ENCODE results near the gene MYL6. TPM values are rescaled to one million over a fixed set of nuclear protein-coding genes. Genes with fewer than 3 reads are reported as not detected.
"Not testable (repeated sequence)": the region's sequence is repeated elsewhere in the genome, so short reads cannot be mapped to it uniquely, and the experiment has no call there.

MYL6 gene
- polyA plus RNA-seq, 1 experiment = 5,957 TPM

DNA sequence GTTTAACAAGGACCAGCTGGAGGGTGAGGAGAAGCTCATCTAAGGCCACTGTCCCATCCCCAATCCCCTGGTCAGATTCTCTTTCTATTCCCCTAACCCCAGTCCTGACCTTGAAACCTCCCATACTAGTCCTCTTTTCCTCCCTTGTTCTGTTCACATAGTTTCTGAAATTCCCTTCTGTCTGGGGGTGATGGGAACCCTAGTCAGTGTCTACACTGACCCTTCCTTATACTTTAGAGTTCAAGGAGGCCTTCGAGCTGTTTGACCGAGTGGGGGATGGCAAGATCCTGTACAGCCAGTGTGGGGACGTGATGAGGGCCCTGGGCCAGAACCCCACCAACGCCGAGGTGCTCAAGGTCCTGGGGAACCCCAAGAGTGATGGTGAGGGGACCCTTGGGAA, 3.3 kb upstream of the MYL6 start:
- TF ChIP-seq, protein P1, sequence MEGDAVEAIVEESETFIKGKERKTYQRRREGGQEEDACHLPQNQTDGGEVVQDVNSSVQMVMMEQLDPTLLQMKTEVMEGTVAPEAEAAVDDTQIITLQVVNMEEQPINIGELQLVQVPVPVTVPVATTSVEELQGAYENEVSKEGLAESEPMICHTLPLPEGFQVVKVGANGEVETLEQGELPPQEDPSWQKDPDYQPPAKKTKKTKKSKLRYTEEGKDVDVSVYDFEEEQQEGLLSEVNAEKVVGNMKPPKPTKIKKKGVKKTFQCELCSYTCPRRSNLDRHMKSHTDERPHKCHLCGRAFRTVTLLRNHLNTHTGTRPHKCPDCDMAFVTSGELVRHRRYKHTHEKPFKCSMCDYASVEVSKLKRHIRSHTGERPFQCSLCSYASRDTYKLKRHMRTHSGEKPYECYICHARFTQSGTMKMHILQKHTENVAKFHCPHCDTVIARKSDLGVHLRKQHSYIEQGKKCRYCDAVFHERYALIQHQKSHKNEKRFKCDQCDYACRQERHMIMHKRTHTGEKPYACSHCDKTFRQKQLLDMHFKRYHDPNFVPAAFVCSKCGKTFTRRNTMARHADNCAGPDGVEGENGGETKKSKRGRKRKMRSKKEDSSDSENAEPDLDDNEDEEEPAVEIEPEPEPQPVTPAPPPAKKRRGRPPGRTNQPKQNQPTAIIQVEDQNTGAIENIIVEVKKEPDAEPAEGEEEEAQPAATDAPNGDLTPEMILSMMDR (IDR thresholded peaks at IDR 0.05; ENCODE audit: low read depth, low read length) = no peak
- H3K4me3 ChIP-seq (ENCODE audit: low read depth, low read length) = no peak overlapping the region
- ChIA-PET POLR2A (interaction anchor here (0.6 to 1.3 kb wide), 3 partner anchors 33 to 88 kb away, joined by 3 to 4 read pairs (median 3); no protein-coding TSS in a partner anchor), CTCF (interaction anchor here (0.9 to 1.4 kb wide), 3 partner anchors 35 to 416 kb away, joined by 3 to 8 read pairs (median 5); partner anchors contain the start of genes RNF41 and SMARCC2)
- DNase-seq (ENCODE audit: low read depth, low spot score) = no peak
- H3K27ac ChIP-seq (ENCODE audit: low read depth, low read length) = no peak overlapping the region
- no peaks in the 10 kb centered on the region for H3K9me3 ChIP-seq (ENCODE audit: control insufficient read depth, insufficient read depth, low read length)
- H3K27me3 ChIP-seq (ENCODE audit: control insufficient read depth, insufficient read depth, low read length) = no peaks in the 10 kb centered on the region

DNA sequence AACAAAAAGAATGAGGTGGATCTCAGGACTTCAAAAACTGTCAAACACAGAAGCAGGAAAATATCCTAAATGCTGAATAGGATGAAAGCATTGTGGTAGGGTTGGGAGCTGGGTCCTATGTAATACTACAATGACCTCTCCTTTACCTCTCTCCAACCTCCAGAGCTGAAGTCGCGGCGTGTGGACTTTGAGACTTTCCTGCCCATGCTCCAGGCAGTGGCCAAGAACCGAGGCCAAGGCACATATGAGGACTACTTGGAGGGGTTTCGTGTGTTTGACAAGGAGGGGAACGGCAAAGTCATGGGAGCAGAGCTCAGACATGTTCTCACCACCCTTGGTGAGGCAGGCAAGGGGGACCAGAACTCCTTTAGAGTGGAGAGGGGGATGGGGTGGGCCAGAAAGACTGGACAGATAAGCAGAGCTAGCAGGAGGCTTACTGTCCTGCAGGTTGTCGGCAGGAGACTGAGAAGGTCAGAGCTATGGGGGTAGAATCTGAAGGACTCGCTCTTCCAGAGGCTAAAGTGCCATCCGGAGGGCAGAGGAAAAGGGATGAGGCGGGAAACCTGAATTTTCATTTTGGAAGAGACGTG, 2.8 kb upstream of the MYL6 start:
- ChIA-PET POLR2A (interaction anchor here (0.6 to 1.3 kb wide), 4 partner anchors 28 to 87 kb away, joined by 3 to 8 read pairs (median 4); no protein-coding TSS in a partner anchor), CTCF (interaction anchor here (1.4 kb wide), 1 partner anchor 34 kb away, joined by 5 read pairs; the partner anchor contains the start of gene SMARCC2)
- no peak for DNase-seq (ENCODE audit: low read depth, low spot score)
- Histone ChIP-seq H3K27me3 (ENCODE audit: control insufficient read depth, insufficient read depth, low read length) (no peaks in the 10 kb centered on the region), H3K9me3 (ENCODE audit: control insufficient read depth, insufficient read depth, low read length) (no peaks in the 10 kb centered on the region), H3K4me3 (ENCODE audit: low read depth, low read length) (no peak overlapping the region), H3K27ac (ENCODE audit: low read depth, low read length) (no peak overlapping the region)
- TF ChIP-seq, protein P1 (IDR thresholded peaks at IDR 0.05; ENCODE audit: low read depth, low read length) = no peak

DNA sequence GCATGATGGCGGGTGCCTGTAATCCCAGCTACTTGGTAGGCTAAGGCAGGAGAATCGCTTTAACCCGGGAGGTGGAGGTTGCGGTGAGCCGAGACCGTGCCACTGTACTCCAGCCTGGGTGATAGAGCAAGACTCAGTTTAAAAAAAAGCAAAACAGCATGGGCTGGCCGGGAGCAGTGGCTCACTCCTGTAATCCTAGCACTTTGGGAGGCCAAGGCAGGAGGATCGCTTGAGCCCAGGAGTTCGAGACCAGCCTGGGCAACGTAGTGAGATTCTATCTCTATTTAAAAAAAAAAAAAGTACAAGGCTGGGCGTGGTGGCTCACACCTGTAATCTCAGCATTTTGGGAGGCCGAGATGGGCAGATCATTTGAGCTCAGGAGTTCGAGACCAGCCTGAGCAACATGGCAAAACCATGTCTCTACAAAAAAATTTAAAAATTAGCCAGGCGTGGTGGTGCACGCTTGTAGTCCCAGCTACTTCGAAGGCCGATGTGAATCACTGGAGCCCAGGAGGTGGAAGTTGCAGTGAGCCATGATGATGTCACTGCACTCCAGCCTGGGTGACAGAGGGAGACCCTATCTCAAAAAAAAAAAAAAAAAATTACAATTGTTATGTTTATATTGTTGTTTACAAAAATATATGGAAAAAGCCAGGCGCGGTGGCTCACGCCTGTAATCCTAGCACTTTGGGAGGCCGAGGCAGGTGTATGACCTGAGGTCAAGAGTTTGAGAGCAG, 1.5 kb upstream of the MYL6 start:
- DNase-seq (ENCODE audit: low read depth, low spot score); H3K27me3 ChIP-seq (ENCODE audit: control insufficient read depth, insufficient read depth, low read length); H3K9me3 ChIP-seq (ENCODE audit: control insufficient read depth, insufficient read depth, low read length): not testable (repeated sequence)
- Histone ChIP-seq H3K27ac (ENCODE audit: low read depth, low read length) (peak overlapping the region; percentile 95), H3K4me3 (ENCODE audit: low read depth, low read length) (peak overlapping the region; percentile 99)
- ChIA-PET CTCF (interaction anchor here (0.7 to 1.1 kb wide), 6 partner anchors 12 to 38 kb away, joined by 3 to 6 read pairs (median 4); partner anchors contain the start of gene SMARCC2), POLR2A (interaction anchor here (0.7 kb wide), 1 partner anchor 113 kb away, joined by 4 read pairs; no protein-coding TSS in a partner anchor)

DNA sequence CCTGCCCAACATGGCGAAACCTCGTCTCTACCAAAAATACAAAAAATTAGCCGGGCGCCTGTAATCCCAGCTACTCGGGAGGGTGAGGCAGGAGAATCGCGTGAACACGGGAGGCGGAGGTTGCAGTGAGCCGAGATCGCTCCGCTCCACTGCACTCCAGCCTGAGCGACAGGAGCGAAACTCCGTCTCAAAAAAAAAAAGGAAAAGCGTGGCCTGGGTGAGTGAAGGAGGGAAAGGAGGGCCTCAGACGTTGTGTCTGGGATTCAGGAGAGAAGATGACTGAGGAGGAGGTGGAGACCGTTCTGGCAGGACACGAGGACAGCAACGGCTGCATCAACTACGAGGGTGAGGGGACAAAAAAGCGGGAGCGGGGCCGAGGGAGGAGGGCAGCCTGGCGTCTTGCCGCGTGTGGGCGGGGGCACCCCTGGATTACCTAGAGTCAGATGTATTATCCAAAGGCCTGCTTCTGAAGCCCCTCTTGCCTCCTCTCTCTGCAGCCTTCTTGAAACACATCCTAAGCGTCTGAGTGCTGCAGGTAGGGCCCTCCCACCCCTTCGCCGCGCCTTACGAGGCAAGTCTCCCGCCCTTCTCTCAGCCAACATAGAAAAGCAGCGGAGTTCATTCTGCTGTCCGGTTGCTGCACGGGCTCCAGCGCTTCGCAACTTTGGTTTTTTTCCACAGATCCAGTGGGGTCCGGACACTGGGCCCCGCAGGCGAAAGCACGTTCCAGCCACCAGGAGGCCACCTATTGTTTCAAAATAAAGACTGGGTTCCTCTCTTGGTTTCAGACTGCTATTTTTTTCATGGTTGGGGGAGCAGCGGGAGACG, 744 bp upstream of the MYL6 start:
- CTCF ChIA-PET = interaction anchor here (0.7 to 1.1 kb wide), 6 partner anchors 13 to 38 kb away, joined by 3 to 6 read pairs (median 4); partner anchors contain the start of gene SMARCC2
- H3K9me3 ChIP-seq (ENCODE audit: control insufficient read depth, insufficient read depth, low read length) = no peaks in the 10 kb centered on the region
- TF ChIP-seq, protein P1 (IDR thresholded peaks at IDR 0.05; ENCODE audit: low read depth, low read length) = peak; percentile 80

More for the DNA sequence above, 744 bp upstream of the MYL6 start:
- peak; percentile 64 for DNase-seq (ENCODE audit: low read depth, low spot score)
- H3K4me3 ChIP-seq (ENCODE audit: low read depth, low read length) = peak overlapping the region; percentile 99
- POLR2A ChIA-PET = interaction anchor here (0.7 to 2.6 kb wide), 6 partner anchors 29 to 113 kb away, joined by 4 to 28 read pairs (median 6); partner anchors contain the start of genes ESYT1, RNF41 and ZC3H10
- H3K27me3 ChIP-seq (ENCODE audit: control insufficient read depth, insufficient read depth, low read length) = no peaks in the 10 kb centered on the region
- H3K27ac ChIP-seq (ENCODE audit: low read depth, low read length) = peak overlapping the region; percentile 95
